ENCODE results near the gene ITFG1. TPM values are rescaled to one million over a fixed set of nuclear protein-coding genes. Genes with fewer than 3 reads are reported as not detected.

The ITFG1 gene
- total RNA-seq, 1 donor from 2014 or later, result 49.2 TPM

GRCh38 chr16:47490471-47490870 lies 29.6 kb upstream of the ITFG1 start:
- H3K9me3 Mint-ChIP-seq, result peaks cover 41% of the 10 kb centered on the region
- no peaks in the 10 kb centered on the region for H3K27me3 Mint-ChIP-seq (ENCODE audit: low read depth)
- TF ChIP-seq CTCF (IDR thresholded peaks at IDR 0.05; ENCODE audit: unreplicated experiment), result no peak
- H3K4me3 Mint-ChIP-seq, result no peak overlapping the region
- no peak for DNase-seq (ENCODE audit: low spot score in 2 of 2, unreplicated experiment in 2 of 2)
- peaks cover 4% of the 10 kb centered on the region for H3K4me1 Mint-ChIP-seq
- peaks cover 43% of the 10 kb centered on the region for H3K36me3 Mint-ChIP-seq
- no peak overlapping the region for H3K27ac Mint-ChIP-seq

GRCh38 chr16:47488051-47488450 lies 27.2 kb upstream of the ITFG1 start:
- H3K4me3 Mint-ChIP-seq, result no peak overlapping the region
- peaks cover 43% of the 10 kb centered on the region for H3K36me3 Mint-ChIP-seq
- peaks cover 4% of the 10 kb centered on the region for H3K4me1 Mint-ChIP-seq
- no peaks in the 10 kb centered on the region for H3K27me3 Mint-ChIP-seq (ENCODE audit: low read depth)
- TF ChIP-seq CTCF (IDR thresholded peaks at IDR 0.05; ENCODE audit: unreplicated experiment), result no peak
- peaks cover 41% of the 10 kb centered on the region for H3K9me3 Mint-ChIP-seq
- H3K27ac Mint-ChIP-seq, result no peak overlapping the region
- no peak for DNase-seq (ENCODE audit: low spot score in 2 of 2, unreplicated experiment in 2 of 2)

- Mint-ChIP-seq H3K9me3 (peaks cover 37% of the 10 kb centered on the region), H3K27ac (no peak overlapping the region), H3K36me3 (peaks cover 44% of the 10 kb centered on the region), H3K4me3 (no peak overlapping the region), H3K27me3 (ENCODE audit: low read depth) (no peaks in the 10 kb centered on the region), H3K4me1 (no peaks in the 10 kb centered on the region)
- DNase-seq (ENCODE audit: low spot score in 2 of 2, unreplicated experiment in 2 of 2), result no peak
- TF ChIP-seq CTCF (IDR thresholded peaks at IDR 0.05; ENCODE audit: unreplicated experiment), result no peak
Measured at GRCh38 chr16:47486856-47487255, 26.0 kb upstream of the ITFG1 start.

GRCh38 chr16:47483616-47484015 lies 22.8 kb upstream of the ITFG1 start:
- no peak overlapping the region for H3K27ac Mint-ChIP-seq
- no peaks in the 10 kb centered on the region for H3K4me1 Mint-ChIP-seq
- TF ChIP-seq CTCF (IDR thresholded peaks at IDR 0.05; ENCODE audit: unreplicated experiment), result no peak
- H3K4me3 Mint-ChIP-seq, result no peak overlapping the region
- no peak for DNase-seq (ENCODE audit: low spot score in 2 of 2, unreplicated experiment in 2 of 2)
- peaks cover 22% of the 10 kb centered on the region for H3K36me3 Mint-ChIP-seq
- peaks cover 16% of the 10 kb centered on the region for H3K9me3 Mint-ChIP-seq
- no peaks in the 10 kb centered on the region for H3K27me3 Mint-ChIP-seq (ENCODE audit: low read depth)

- no peaks in the 10 kb centered on the region for H3K27me3 Mint-ChIP-seq (ENCODE audit: low read depth)
- no peak overlapping the region for H3K4me3 Mint-ChIP-seq
- H3K36me3 Mint-ChIP-seq, result peaks cover 8% of the 10 kb centered on the region
- no peak for TF ChIP-seq CTCF (IDR thresholded peaks at IDR 0.05; ENCODE audit: unreplicated experiment)
- no peak overlapping the region for H3K27ac Mint-ChIP-seq
- DNase-seq (ENCODE audit: low spot score in 2 of 2, unreplicated experiment in 2 of 2), result no peak
- H3K4me1 Mint-ChIP-seq, result peaks cover 4% of the 10 kb centered on the region
- peaks cover 3% of the 10 kb centered on the region for H3K9me3 Mint-ChIP-seq
Measured at GRCh38 chr16:47481698-47482374, 21.0 kb upstream of the ITFG1 start.
